Activated CD8-positive, alpha-beta T cell treated with anti-CD3 and anti-CD28 coated beads for 36 hours (primary cell): Measurements from ENCODE around the gene CCDC87. TPM values are rescaled to one million over a fixed set of nuclear protein-coding genes. Genes with fewer than 3 reads are reported as not detected.

Experiments used
- ATAC-seq: fragments of 200-7000 bp; cut with Tn5 transposase; one replicate; pipeline ENCODE4 v1.10.0; 2021; ENCODE audit warnings: mild to moderate bottlenecking, moderate library complexity
- CTCF ChIA-PET: fragments of 350-600 bp; sonication (Branson Sonifier 250); formaldehyde crosslinking; loops from one replicate; lab custom pipeline; 2021; ENCODE audit warnings: antibody characterized with exemption; lab: Charles Lee
- POLR2A ChIA-PET: fragments of 350-600 bp; sonication (Branson Sonifier 250); formaldehyde crosslinking; loops from one replicate; lab custom pipeline; 2021; ENCODE audit warnings: antibody characterized with exemption; lab: Charles Lee
- DNase-seq: peaks from one replicate; pipeline ENCODE4 v3.0.0-alpha.2; 2020
- H3K27ac Mint-ChIP-seq: one replicate; pipeline ENCODE4 v1.8.0; 2021; ENCODE audit warnings: mild to moderate bottlenecking, mixed read lengths
- H3K27me3 Mint-ChIP-seq: one replicate; pipeline ENCODE4 v1.8.0; 2021; ENCODE audit warnings: mixed read lengths
- H3K36me3 Mint-ChIP-seq: one replicate; pipeline ENCODE4 v1.8.0; 2021; ENCODE audit warnings: low read depth, mixed read lengths
- H3K4me1 Mint-ChIP-seq: one replicate; pipeline ENCODE4 v1.8.0; 2021; ENCODE audit warnings: low read depth, mixed read lengths
- H3K4me3 Mint-ChIP-seq: one replicate; pipeline ENCODE4 v1.8.0; 2021; ENCODE audit warnings: mild to moderate bottlenecking, moderate library complexity, mixed read lengths
- H3K9me3 Mint-ChIP-seq: one replicate; pipeline ENCODE4 v1.8.0; 2021; ENCODE audit warnings: mixed read lengths
- CTCF ChIP-seq: fragments of 200-600 bp; IDR thresholded peaks from one replicate; pipeline ENCODE4 v1.8.0; 2022; ENCODE audit warnings: antibody characterized with exemption, mild to moderate bottlenecking
- intact Hi-C: fragments of 100-400 bp; cut with micrococcal nuclease; formaldehyde crosslinking; loops from one replicate; pipeline ENCODE4 v1.10.0; 2022
- total RNA-seq, 2 experiments: library from RNA; stranded (reverse); gene quantifications; one replicate each; pipeline ENCODE4 v1.2.3, GENCODE V29; 2021

The CCDC87 gene
- total RNA-seq, 2 experiments from 2014 or later, result 0.14 to 0.27 TPM

- DNase-seq, result no peak
- intact Hi-C loops, result no loop called here
- Mint-ChIP-seq H3K4me3 (no peak overlapping the region), H3K36me3 (no peaks in the 10 kb centered on the region), H3K4me1 (peaks cover 3% of the 10 kb centered on the region), H3K27me3 (peaks cover 8% of the 10 kb centered on the region), H3K27ac (no peak overlapping the region), H3K9me3 (no peaks in the 10 kb centered on the region)
- no peak for ATAC-seq
- CTCF ChIA-PET, result interaction anchor here (0.9 to 1.5 kb wide), 4 partner anchors 16 to 133 kb away, joined by 3 to 7 read pairs (median 4); partner anchors contain the start of genes ACTN3, CCDC87, CCS and RBM4B
- TF ChIP-seq CTCF, result no peak
- POLR2A ChIA-PET, result interaction anchor here (0.5 to 1.9 kb wide), 7 partner anchors 13 to 706 kb away, joined by 3 to 6 read pairs (median 3); partner anchors contain the start of genes BBS1 and RBM4B
Measured at GRCh38 chr11:66562275-66562674, 30.6 kb downstream of the CCDC87 start.

GRCh38 chr11:66561975-66562248 lies 31.0 kb downstream of the CCDC87 start:
- intact Hi-C loops, result no loop called here
- Mint-ChIP-seq H3K4me1 (peaks cover 3% of the 10 kb centered on the region), H3K9me3 (no peaks in the 10 kb centered on the region), H3K36me3 (no peaks in the 10 kb centered on the region), H3K27me3 (peaks cover 9% of the 10 kb centered on the region), H3K4me3 (no peak overlapping the region), H3K27ac (no peak overlapping the region)
- POLR2A ChIA-PET, result interaction anchor here (0.5 to 1.3 kb wide), 3 partner anchors 13 to 84 kb away, joined by 3 read pairs; partner anchors contain the start of gene BBS1
- CTCF ChIA-PET, result interaction anchor here (0.9 to 1.3 kb wide), 3 partner anchors 15 to 117 kb away, joined by 3 to 7 read pairs (median 4); partner anchors contain the start of genes ACTN3, CCDC87, CCS and RBM4B
- TF ChIP-seq CTCF, result no peak
- DNase-seq, result no peak
- ATAC-seq, result no peak

- ATAC-seq (no peak), DNase-seq (no peak)
- Mint-ChIP-seq H3K9me3 (no peaks in the 10 kb centered on the region), H3K27me3 (peaks cover 9% of the 10 kb centered on the region), H3K4me3 (no peak overlapping the region), H3K27ac (no peak overlapping the region), H3K36me3 (no peaks in the 10 kb centered on the region), H3K4me1 (peaks cover 3% of the 10 kb centered on the region)
- TF ChIP-seq CTCF, result no peak
- ChIA-PET POLR2A (interaction anchor here (0.5 to 1.3 kb wide), 3 partner anchors 13 to 85 kb away, joined by 3 read pairs; partner anchors contain the start of gene BBS1), CTCF (interaction anchor here (0.9 to 1.3 kb wide), 2 partner anchors 15 to 31 kb away, joined by 3 to 4 read pairs; partner anchors contain the start of genes ACTN3, CCDC87 and CCS)
- intact Hi-C loops, result no loop called here
Measured at GRCh38 chr11:66561178-66561974, 31.5 kb downstream of the CCDC87 start.

- CTCF ChIA-PET, result interaction anchor here (1.4 to 2.5 kb wide), 2 partner anchors 14 to 118 kb away, joined by 5 to 6 read pairs; partner anchors contain the start of genes RBM4B and ZDHHC24
- POLR2A ChIA-PET, result interaction anchor here (0.9 kb wide), 1 partner anchor 14 kb away, joined by 3 read pairs; the partner anchor contains the start of gene ZDHHC24
- intact Hi-C loops, result no loop called here
Measured at GRCh38 chr11:66559866-66560676, 32.8 kb downstream of the CCDC87 start.

More at GRCh38 chr11:66559866-66560676, 32.8 kb downstream of the CCDC87 start:
- Mint-ChIP-seq H3K27me3 (peaks cover 9% of the 10 kb centered on the region), H3K36me3 (no peaks in the 10 kb centered on the region), H3K4me3 (no peak overlapping the region), H3K4me1 (peaks cover 3% of the 10 kb centered on the region), H3K27ac (no peak overlapping the region), H3K9me3 (no peaks in the 10 kb centered on the region)
- TF ChIP-seq CTCF, result no peak
- no peak for ATAC-seq
- no peak for DNase-seq
